GM18502 (cell line): ENCODE results near the gene OS9.
"Not testable (repeated sequence)": the region's sequence is repeated elsewhere in the genome, so short reads cannot be mapped to it uniquely, and the experiment has no call there.

Source experiments
- ATAC-seq: cut with Tn5 transposase; IDR thresholded peaks from one replicate; pipeline ENCODE4 v1.9.1; 2021; ENCODE audit warnings: mild to moderate bottlenecking; ENCODE audit not compliant: unreplicated experiment, poor library complexity

Gene OS9

DNA sequence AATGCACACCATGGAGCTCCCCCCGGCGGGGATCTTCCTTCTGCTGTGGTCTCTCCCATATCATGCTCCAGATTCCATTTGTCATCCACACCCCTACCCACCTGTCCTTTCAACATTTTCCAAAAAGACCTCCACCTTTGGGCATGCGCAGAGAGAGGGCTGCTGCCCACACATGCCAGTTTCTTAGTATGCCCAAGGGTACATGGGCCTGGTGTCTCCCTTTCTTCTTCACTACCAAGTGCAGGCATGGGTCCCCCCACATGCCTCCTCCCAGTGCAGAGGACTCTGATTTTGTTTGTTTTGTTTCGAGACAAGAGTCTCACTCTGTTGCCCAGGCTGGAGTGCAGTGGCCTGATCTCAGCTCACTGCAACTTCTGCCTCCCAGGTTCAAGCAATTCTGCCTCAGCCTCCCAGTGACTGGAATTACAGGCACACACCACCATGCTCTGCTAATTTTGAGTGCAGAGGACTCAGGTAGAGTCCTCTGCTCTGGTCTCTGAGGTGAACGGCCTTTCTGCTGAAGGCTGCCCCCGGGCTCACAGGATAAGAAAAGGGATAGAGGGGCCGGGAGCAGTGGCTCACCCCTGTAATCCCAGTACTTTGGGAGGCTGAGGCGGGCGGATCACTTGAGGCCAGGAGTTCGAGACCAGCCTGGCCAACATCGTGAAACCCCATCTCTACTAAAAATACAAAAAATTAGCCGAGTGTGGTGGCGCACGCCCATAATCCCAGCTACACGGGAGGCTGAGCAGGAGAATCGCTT lies 28.1 kb downstream of the OS9 start:
- ATAC-seq: not testable (repeated sequence)

DNA sequence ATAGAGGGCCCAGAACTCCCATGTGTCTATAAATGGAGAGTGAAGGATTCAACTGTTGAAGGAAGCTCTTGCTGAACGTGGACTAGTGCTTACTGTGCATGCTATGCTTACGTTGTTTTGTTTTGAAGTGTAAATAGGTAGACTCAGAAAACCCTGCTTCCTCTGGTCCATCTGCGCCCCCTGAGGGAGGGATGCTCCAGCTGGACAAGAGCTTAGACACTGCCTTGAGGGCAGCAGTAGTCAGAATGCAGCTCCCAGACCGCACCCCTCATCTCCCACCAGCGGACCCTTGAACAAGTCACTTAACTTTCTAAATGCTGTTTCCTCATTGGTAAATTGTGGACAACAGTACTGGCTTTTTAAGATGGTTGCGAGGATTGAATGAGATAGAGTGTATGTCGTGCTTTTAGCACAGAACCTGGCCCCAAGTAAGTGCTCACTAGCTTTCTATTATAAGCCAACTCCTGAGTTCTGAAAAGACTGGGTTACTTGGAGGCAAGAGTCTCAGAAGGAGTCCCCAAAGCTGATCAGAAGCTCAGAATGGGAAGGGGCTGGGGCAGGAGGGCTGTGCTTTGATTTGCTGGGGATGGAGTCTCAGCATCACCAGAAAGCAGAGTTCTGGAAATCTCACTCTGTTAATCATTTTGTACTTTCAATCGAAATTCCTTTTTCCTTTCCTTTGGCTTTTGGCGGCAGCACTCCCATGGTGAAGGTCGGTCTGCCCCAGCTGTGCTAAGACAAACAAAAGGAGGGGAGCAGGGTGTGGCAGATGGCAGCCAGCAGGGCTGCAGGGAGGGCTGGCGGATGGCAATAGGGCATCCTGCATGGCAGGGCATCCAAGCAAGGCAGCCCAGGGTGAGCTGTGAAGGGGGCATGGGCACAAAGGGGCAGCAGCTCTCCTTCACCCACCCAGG lies 29.0 kb downstream of the OS9 start:
- no peak for ATAC-seq

DNA sequence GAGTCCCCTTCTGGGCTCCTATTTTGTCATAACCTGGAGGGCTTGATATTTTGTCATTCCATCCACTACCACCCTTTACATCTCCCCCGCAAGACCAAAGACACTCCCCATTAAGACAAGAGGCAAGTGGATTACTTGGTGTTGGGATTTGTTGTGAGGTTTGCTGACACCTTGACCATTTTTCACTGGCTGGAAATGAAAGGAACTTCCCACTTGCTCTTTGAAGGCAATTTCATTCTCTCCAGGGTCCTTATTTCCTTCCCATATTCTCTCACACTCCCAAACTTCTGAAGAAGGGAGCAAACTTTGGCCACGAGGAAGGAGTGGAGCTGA lies 29.7 kb downstream of the OS9 start:
- no peak for ATAC-seq

DNA sequence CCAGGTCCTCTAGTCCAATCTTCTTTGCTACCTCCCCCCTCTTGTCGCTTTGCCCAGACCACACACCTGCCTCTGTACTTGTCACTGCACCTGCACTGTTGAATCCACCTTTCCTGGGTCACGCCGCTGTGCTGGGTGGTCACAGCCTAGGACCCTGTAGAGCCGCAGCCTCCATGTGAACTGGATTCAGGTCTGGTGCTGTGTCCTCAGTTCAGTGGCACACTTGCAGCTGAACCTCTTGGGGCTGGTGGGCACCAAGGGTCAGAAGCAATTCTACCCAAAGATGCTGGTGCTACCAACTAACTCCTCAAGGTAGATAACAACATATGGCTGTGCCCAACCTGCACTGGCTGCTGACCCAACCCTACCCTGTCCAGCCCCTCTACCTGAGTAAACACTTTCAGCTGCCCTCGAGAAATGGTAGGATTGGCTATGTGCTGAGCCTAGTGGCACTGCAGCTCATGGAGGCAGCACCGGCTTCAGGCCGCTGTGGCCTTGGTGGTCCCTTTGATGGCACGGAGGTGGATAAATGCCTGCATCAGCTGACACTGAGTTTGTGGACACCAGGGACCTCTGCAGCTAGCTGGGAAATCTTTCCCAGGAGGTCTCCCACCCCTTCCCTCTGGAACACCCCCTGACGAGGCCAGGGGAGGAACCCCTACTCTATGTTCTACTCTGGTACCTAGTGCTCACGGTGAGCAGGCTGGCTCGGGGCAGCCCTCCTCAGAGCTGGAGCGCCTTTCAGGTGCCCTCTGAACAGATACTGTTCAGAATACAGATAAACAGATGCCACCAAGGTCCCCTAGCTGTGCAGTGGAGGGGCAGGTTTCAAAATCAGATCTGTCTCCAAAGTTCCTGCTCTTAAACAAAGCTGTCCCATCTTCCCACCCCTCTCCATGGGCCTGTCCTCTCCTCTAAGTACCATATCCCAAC lies 30.3 kb downstream of the OS9 start:
- ATAC-seq: no peak

DNA sequence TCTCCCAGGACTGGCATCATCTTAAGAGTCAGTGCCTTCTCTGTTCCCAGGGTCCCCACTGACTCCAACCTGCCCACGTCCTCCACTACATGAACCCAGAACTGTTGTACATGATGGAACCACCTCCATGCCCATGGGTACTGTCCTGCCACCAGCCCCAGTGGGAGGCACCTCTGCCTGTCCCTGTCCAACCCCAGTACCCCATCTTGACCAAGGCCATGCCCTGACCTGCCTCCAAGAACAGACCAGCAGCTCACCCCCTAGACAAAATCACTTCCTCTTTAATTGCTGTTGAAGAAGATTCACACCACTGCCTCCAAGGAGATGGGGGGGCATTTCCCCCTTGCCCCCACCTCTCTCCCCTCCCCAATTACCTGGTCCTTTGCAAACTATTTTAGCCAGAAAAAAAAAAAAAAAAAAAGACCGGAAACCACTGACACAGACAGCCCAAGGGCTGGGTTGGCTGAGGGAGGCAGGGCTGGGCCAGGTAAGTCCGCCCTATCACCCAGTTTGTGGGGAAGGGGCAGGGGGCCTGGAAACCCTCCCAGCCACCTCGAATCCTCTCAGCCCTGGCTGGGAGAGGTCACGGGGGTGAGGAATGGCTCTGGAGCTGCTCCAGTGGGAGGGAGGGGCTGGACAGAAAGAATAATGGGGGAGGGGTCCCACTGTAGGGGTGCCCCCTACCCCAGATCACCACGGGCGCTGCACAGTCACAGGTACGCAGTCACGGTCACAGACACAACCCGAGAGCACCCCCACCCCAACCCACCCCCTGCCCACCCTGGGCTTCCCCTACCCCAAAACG lies 31.2 kb downstream of the OS9 start:
- no peak for ATAC-seq

DNA sequence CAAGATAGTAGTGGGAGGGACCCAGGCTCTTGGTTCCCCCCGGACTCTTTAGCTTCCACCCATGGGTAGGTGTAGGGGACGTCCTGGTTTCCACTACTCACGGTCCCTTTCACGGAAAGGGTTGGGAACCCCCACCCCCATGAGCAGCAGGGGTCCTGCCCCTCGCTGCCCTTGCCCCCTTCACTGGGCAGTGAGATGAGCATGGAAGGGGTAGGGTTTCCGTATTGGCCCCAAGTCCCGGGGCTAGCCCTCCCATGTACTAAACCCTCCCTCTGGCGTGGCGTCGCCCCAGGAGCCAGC lies 31.9 kb downstream of the OS9 start:
- no peak for ATAC-seq

DNA sequence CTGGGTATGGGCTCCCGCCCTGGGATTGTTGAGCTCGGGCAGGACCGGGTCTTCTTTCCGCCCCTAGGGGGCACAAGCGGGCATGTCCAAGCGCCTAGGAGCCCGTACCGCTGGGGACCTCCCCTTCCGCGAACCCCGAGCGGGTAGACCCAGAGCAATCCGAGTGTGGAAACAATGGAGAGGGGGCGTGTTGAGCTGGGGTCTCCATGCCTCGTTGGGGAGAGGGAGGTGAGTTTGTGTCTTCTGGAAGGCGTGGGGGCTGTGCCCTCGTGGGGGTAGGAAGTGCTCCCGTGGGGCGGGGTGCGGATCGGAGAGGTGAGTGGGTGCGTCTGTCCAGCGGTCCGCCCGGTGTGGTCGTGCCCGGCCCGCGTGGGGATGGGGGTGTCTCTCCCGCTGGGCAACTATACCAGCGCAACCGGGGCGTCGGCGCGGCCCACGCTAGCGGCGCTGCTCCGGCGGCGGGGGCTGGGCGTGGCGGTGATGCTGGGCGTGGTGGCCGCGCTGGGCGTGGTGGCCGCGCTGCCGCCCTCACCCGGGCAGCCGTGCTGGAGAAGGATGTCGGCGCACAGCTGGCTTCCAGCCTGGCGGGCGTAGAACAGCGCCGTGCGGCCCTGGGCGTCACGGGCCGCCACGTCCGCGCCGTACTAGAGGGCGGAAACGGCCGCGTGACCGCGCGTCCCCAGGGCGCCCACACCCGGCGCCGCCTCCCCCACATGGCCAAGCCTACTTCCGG lies 32.4 kb downstream of the OS9 start:
- no peak for ATAC-seq

DNA sequence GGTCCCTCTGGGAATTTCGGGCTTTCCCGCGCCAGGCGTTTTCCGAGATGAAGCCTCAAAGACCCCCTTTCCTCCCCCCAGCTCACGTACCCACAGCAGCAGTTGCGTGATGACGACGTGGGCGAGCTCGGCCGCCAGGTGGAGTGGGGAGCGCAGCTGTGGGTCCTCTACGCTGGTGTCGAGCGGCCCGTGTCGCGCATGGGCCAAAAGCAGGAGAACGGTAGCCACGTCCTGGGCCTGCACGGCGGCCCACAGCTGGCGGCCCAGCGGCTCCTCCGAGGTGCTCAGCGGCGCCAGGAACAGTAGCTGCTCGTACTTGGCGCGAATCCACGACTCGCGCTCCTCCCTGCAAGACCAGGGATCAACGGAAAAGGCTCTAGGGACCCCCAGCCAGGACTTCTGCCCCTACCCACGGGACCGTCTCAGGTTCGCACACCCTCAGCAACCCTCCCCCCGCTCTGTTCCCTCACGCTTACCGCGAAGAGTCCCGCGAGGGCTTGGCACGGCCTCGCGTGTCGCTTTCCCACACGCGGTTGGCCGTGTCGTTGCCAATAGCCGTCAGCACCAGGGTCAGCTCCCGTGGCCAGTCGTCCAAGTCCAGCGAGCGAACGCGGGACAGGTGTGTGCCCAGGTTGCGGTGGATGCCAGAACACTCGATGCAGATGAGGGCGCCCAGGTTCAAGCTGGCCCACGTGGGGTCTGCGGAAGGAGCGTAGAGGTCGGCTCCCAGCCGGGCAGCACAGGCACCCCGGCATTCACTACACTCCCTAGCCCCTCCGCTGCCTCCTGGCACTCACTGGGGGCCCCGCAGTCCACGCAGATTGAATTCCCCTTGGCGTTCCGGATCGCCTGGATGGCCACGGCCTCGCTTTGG lies 33.2 kb downstream of the OS9 start:
- ATAC-seq: no peak

DNA sequence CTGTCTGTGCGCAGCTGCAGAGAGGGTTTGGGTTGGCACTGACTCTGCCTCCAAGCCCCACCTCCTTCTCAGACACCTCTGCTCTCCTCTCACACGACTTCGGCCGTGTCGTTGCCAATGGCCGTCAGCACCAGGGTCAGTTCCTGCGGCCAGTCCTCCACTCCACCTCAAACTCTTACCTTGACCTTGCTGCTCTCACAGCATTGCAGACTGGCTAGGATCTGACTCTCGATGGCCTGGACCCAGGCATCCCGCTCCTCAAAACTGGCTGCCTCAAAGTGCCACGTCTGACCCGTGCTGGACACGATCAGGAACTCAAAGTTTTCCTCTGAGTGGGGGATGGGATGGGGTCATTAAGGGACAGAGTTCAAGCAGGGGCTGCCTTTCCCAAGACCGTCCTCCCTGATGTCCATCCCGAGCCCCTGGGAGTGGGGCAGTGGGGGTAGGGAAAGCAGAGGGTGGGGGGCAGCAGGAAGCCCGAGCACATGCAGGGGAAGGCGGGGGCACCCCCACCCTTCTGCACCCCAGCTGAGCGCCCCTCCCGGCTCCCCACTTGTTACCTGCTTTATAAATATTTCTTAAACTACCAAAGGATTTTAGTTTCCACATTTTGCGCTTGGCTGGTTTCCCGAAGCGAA lies 33.9 kb downstream of the OS9 start:
- ATAC-seq: no peak

DNA sequence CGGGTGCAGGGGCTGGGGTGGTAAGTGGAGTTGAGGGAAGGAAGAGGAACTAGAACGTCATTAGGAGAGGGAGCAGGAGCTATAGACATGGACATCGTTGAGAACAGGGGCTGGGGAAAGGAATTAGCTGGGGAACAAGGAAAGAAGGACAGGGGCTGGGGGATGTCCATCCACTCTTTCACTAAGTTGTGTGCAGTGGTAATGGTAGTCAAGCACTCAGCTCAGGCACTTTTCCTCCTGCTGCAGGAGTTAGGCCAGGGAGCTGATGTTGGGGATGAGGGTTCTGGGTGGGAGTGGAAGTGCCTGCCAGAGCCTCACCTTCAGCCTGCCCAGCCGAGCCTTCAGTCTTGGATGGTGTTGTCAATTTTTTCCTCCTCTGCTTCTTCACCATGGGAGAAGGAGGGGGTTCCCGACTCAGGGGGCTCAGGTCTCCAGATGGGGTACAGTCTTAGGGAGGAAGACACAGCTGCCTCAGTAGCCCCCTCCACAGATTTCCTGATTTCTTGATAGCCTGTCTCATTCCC lies 35.5 kb downstream of the OS9 start:
- ATAC-seq: no peak

DNA sequence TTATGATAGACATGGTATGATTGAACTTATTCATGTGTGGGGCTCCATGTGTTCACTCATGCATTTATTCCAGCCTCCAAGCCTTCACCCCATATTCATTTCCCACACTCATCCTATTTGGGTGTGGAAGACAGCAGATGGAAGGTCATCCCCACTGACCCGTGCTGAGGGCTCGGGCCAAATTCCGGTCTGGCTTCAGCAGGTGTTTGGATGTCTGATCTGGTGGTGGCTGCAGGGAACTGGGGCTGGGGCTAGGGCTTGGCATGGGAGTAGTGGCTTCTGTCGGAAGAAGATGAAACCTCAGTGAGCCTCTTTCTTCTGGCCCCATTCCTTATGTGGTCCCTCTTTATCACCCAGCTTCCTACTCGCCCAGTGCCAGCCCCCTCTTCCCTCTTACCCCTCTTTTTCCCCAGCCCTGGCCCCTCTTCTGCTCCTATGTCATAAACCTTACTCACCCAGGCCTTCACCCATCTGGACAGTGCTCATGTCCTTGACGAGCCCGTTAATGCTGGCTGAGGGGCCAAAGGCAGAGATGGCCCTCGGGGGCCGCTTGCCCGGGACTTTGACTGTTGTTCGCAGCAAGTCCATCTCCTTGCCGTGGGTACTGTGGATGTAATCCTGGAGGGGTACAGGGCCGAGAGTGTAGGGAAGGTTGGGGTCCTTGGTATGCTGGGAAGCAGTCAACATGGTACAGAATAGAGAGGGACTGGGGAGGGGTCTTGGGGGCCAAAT lies 36.6 kb downstream of the OS9 start:
- ATAC-seq: no peak

DNA sequence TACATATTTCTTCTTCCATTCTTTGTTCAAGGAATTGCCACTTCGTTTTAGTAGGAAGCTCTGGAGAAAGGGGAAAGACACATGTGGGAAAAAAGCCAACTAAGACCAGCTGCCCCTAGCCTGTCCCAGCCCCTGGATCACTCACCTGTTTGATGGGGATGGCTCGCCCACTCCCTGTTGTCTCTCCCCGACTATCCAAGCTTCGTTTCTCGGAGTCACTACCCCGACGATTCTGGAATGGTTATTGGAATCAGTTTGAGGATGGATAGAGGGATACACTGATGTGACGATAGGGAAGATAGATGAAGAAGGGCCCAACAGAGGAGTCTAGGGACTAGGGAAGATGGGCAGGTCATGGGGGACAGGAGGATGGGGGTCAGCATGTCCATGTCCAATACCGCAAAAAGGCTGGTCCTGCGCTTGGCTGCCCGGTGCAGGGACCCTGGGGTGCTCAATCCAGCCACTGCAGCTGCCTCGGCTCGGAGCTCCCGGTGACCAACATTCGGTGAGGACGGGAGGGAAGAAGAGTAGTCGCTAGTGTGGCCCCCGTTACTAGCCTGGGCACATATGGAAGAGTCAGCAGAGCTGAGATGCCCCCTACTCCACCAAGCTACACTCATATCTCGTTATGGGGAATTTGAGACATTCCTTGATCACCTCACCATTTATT lies 37.6 kb downstream of the OS9 start:
- ATAC-seq: no peak

DNA sequence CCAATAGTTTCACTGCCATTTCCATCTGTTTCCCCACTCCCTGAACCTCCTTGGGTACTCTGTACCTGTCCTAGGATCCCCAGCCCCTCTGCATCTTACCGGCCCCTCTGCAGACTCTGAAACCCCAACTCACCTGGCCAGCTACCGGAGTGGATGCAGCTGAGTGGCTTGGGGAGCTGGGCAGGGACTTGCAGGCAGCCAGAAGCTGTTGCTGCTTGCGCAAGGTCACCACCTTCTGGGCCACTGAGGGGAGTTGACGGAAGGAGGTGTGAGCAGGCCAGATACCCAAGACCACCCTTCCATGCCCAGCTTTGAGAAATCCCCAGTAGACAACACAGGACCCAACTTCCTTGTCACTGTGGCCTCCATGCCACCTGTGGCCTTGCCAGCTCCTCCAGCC lies 38.3 kb downstream of the OS9 start:
- ATAC-seq: no peak

DNA sequence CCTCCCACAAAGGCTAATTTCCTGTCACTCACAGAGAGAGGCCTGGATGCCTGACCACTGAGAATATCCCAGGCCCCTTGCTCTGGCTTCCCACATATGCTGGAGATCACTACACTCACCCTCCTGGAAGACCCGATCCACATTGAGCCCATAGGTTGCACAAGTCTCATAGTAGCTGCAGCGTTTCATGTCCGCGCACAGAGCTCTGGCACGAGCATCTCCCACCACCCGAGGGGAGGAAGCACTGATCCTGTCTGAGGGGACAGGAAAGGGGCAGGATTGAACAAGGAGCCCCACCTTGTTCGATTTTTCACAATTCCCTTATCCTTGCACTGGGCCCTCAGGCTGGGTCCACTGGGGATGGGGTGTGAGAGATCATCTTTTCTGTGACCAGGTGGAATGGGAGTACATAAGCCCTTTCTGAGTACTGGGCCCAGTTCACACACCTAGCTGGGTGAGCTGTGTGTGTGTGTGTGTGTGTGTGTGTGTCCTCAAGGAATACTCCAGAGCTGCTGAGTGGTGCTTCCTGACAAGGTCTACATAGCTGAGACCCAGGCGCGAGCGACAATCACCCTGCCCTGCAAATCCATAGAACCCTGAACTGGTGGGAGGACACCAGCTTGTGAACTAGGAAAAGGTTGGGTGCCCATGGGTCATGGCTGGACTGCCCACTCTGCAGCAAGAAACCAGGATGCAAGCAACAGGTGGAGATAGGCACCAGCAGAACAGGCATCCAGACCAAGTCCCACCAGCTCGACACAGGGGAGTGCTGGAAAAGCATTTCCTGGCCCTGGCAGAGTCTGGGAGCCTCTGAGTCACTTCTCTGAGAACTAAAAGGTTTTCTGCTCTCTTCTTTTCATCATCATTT lies 39.0 kb downstream of the OS9 start:
- ATAC-seq: no peak

DNA sequence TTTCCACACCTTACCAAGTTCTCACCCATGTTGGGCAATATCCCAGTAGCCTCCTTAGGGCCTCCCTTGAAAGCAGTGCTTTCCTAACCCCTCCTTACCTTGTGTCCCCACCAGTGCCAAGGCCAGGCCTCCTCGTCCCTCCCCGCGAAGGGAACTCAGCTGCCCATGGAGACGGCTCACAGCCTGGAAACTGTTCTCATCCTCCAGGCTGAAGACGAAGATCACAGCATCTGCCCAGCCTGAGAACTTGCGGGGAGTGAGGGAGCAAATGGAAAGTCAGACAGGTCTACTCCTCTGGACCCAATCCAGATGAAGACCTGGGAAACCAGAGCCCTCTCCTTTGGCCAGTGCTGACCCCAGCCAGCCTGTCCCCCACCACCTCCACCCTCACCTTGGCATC lies 40.0 kb downstream of the OS9 start:
- ATAC-seq: no peak

DNA sequence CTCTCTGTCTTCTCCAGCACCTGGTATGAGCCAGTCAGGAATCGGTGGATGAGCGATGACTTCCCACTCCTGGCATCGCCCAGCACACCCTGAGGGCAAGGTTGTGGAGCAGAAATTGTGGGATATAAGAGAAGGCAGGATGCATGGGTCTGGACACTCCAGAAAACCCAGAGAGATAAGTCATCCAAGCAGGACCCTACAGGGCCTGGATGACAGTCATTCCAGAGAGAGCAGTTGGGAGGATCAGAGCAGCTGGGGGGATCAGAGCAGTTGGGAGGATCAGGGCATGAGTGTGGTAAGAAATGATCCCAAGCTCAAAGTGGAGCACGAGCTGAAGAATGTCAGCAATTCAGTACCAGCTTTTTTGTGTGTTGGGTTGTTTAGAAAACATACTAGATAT lies 40.7 kb downstream of the OS9 start:
- ATAC-seq: no peak
